Astrocyte (in vitro differentiated cells and primary cell): ENCODE data around the gene CTSZ. TPM values are rescaled to one million over a fixed set of nuclear protein-coding genes. Genes with fewer than 3 reads are reported as not detected.

Experiments used
- DNase-seq: peaks from one replicate; pipeline ENCODE4 v3.0.0-alpha.2; 2010; ENCODE audit warnings: low read depth
- FAIRE-seq: peaks from 2 replicates; lab custom pipeline; 2011; peaks lifted over from hg19 to GRCh38; lab: Jason Lieb, UNC
- H2AFZ ChIP-seq: 2 replicates; pipeline ENCODE4 v1.6.0; 2012; ENCODE audit warnings: low read depth, low read length, inconsistent platforms
- H3K27ac ChIP-seq: 2 replicates; pipeline ENCODE4 v1.5.1; 2011; ENCODE audit warnings: low read depth, low read length, inconsistent platforms
- H3K27me3 ChIP-seq: 2 replicates; pipeline ENCODE4 v1.6.0; 2011; ENCODE audit warnings: low read length, inconsistent platforms; ENCODE audit not compliant: insufficient read depth
- H3K36me3 ChIP-seq: 2 replicates; pipeline ENCODE4 v1.5.1; 2011; ENCODE audit warnings: low read length, inconsistent platforms; ENCODE audit not compliant: insufficient read depth
- H3K4me1 ChIP-seq: 2 replicates; pipeline ENCODE4 v1.5.1; 2011; ENCODE audit warnings: low read length, inconsistent platforms; ENCODE audit not compliant: insufficient read depth
- H3K4me2 ChIP-seq: 2 replicates; pipeline ENCODE4 v1.6.0; 2012; ENCODE audit warnings: low read length, inconsistent platforms
- H3K4me3 ChIP-seq: 2 replicates; pipeline ENCODE4 v1.5.1; 2011; ENCODE audit warnings: low read depth, mild to moderate bottlenecking, low read length, inconsistent platforms; ENCODE audit not compliant: insufficient read depth
- H3K79me2 ChIP-seq: 2 replicates; pipeline ENCODE4 v1.6.0; 2012; ENCODE audit warnings: mild to moderate bottlenecking, low read length, inconsistent platforms; ENCODE audit not compliant: insufficient read depth
- H3K9ac ChIP-seq: 2 replicates; pipeline ENCODE4 v1.6.0; 2012; ENCODE audit warnings: mild to moderate bottlenecking, low read length, inconsistent platforms
- H3K9me3 ChIP-seq: 2 replicates; pipeline ENCODE4 v1.5.1; 2012; ENCODE audit warnings: low read depth, mild to moderate bottlenecking, low read length, inconsistent platforms; ENCODE audit not compliant: insufficient read depth
- H4K20me1 ChIP-seq: 2 replicates; pipeline ENCODE4 v1.6.0; 2012; ENCODE audit warnings: low read length, inconsistent platforms; ENCODE audit not compliant: insufficient read depth
- H3K27ac Mint-ChIP-seq: one replicate; pipeline ENCODE4 v1.8.0; 2021; ENCODE audit warnings: mild to moderate bottlenecking, mixed read lengths; ENCODE audit not compliant: unreplicated experiment
- H3K27me3 Mint-ChIP-seq: one replicate; pipeline ENCODE4 v1.8.0; 2021; ENCODE audit warnings: low read depth, mixed read lengths; ENCODE audit not compliant: unreplicated experiment
- H3K36me3 Mint-ChIP-seq: one replicate; pipeline ENCODE4 v1.8.0; 2021; ENCODE audit warnings: low read depth, mixed read lengths; ENCODE audit not compliant: unreplicated experiment
- H3K4me1 Mint-ChIP-seq: one replicate; pipeline ENCODE4 v1.8.0; 2021; ENCODE audit warnings: low read depth, mixed read lengths; ENCODE audit not compliant: unreplicated experiment
- H3K4me3 Mint-ChIP-seq: one replicate; pipeline ENCODE4 v1.8.0; 2021; ENCODE audit warnings: mild to moderate bottlenecking, moderate library complexity, mixed read lengths; ENCODE audit not compliant: unreplicated experiment
- H3K9me3 Mint-ChIP-seq: one replicate; pipeline ENCODE4 v1.8.0; 2021; ENCODE audit warnings: mild to moderate bottlenecking, mixed read lengths; ENCODE audit not compliant: unreplicated experiment
- EZH2 ChIP-seq: IDR thresholded peaks from 2 replicates; pipeline ENCODE4 v1.6.1; 2012; ENCODE audit warnings: mild to moderate bottlenecking, low read length, inconsistent platforms; ENCODE audit not compliant: insufficient read depth
- total RNA-seq: library from RNA; stranded (reverse); gene quantifications from 2 replicates; pipeline ENCODE4 v1.2.1, GENCODE V29; 2021
- TF ChIP-seq, protein P1 (sequence below): IDR thresholded peaks from 2 replicates; pipeline ENCODE4 v1.5.1; 2011; ENCODE audit warnings: low read depth, mild to moderate bottlenecking, inconsistent platforms, low read length, moderate library complexity; ENCODE audit not compliant: insufficient read depth

Gene CTSZ
- total RNA-seq, 1 donor from 2014 or later: 112 TPM

DNA sequence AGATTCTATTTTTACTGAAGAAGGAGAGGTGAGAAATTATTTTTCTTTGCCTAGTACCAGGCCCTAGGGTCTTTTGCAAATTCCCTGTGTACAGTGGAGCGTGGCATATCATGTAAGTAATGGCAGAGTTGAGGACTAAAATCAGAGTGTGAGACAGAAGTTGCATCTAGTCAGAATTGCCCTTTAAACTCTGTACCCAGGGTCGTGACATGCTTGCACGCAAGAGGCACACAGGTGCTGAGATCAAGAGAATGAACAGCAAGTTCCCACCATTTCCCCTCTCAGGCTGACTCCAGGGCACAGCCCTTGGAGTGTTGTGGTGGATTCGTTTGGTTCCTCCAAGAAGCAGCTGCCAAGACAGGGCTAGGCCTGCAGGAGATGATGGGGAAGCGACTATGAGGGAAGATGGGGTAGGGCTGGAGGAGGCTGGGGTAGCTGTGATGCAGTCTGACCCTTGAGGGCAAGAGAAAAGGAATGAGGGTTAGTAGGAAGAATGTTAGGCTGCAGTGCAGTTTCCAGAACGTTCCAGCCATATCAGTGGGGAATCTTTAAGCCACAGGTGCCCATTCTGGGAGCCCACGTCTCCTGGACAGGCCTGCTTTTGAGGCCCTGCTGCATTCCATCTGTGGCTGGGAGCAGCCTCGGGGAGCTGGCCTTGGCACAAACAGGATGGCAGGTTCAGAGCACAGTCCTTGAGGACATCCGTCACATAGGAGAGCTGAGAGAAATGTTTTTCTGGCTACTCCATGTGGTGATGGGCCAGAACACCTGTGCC lies 19.1 kb downstream of the CTSZ start:
- no peak overlapping the region for H3K9ac ChIP-seq
- TF ChIP-seq, protein P1, sequence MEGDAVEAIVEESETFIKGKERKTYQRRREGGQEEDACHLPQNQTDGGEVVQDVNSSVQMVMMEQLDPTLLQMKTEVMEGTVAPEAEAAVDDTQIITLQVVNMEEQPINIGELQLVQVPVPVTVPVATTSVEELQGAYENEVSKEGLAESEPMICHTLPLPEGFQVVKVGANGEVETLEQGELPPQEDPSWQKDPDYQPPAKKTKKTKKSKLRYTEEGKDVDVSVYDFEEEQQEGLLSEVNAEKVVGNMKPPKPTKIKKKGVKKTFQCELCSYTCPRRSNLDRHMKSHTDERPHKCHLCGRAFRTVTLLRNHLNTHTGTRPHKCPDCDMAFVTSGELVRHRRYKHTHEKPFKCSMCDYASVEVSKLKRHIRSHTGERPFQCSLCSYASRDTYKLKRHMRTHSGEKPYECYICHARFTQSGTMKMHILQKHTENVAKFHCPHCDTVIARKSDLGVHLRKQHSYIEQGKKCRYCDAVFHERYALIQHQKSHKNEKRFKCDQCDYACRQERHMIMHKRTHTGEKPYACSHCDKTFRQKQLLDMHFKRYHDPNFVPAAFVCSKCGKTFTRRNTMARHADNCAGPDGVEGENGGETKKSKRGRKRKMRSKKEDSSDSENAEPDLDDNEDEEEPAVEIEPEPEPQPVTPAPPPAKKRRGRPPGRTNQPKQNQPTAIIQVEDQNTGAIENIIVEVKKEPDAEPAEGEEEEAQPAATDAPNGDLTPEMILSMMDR: no peak
- no peak for TF ChIP-seq EZH2
- no peak overlapping the region for H3K4me3 ChIP-seq
- no peak overlapping the region for H2AFZ ChIP-seq
- no peaks in the 10 kb centered on the region for H3K27me3 ChIP-seq
- peaks cover 9% of the 10 kb centered on the region for H3K4me1 Mint-ChIP-seq
- H3K36me3 ChIP-seq: peaks cover 38% of the 10 kb centered on the region
- H4K20me1 ChIP-seq: peaks cover 48% of the 10 kb centered on the region
- H3K36me3 Mint-ChIP-seq: no peaks in the 10 kb centered on the region
- no peaks in the 10 kb centered on the region for H3K9me3 ChIP-seq
- DNase-seq (no peak), FAIRE-seq (no peak)
- no peaks in the 10 kb centered on the region for H3K9me3 Mint-ChIP-seq
- H3K4me3 Mint-ChIP-seq: no peak overlapping the region
- no peaks in the 10 kb centered on the region for H3K4me1 ChIP-seq
- no peak overlapping the region for H3K4me2 ChIP-seq
- peaks cover 38% of the 10 kb centered on the region for H3K79me2 ChIP-seq
- H3K27ac Mint-ChIP-seq: peak overlapping the region; percentile 55
- no peaks in the 10 kb centered on the region for H3K27me3 Mint-ChIP-seq
- H3K27ac ChIP-seq: no peak overlapping the region

DNA sequence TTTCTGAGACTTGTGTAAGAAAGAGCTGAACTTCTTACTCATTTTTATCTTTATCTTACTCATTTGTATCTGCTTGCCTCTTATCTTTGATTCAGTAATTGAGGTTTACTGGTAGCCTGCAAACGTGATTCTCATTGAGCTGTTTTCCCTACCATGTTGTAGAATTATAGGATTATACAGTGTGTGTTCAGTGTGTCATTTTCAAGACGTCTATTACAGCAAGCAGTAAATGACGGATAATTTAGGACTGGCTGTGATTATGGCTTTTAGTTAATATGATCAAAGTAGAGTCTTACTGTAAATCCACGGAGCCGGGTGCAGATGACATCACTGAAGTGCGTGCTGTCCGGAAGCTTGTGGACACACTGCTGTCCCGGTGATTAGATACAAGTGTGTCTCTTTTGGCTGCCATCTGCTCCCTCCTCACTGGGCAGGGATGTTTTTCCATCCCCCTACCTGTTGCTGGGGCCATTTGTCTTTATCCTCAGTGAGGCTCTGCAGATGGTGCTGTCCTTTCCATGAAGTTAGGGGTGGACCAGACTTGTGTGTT lies 20.0 kb downstream of the CTSZ start:
- Histone ChIP-seq H3K9me3 (no peaks in the 10 kb centered on the region), H3K27me3 (no peaks in the 10 kb centered on the region), H3K4me1 (peaks cover 4% of the 10 kb centered on the region), H3K9ac (no peak overlapping the region), H3K79me2 (peaks cover 47% of the 10 kb centered on the region), H3K36me3 (peaks cover 30% of the 10 kb centered on the region), H3K27ac (no peak overlapping the region), H2AFZ (no peak overlapping the region), H3K4me2 (no peak overlapping the region), H3K4me3 (no peak overlapping the region), H4K20me1 (peaks cover 56% of the 10 kb centered on the region)
- no peaks in the 10 kb centered on the region for H3K9me3 Mint-ChIP-seq
- no peak for DNase-seq
- FAIRE-seq: no peak
- no peak overlapping the region for H3K4me3 Mint-ChIP-seq
- peaks cover 14% of the 10 kb centered on the region for H3K4me1 Mint-ChIP-seq
- peaks cover 2% of the 10 kb centered on the region for H3K36me3 Mint-ChIP-seq
- no peaks in the 10 kb centered on the region for H3K27me3 Mint-ChIP-seq
- no peak overlapping the region for H3K27ac Mint-ChIP-seq
- TF ChIP-seq, protein P1: no peak
- TF ChIP-seq EZH2: no peak
